ENCODE measurements around the gene TTLL8. TPM values are rescaled to one million over a fixed set of nuclear protein-coding genes. Genes with fewer than 3 reads are reported as not detected.
A peak's percentile ranks its signal among the peaks of the same experiment; 100 is the strongest.

TTLL8 gene
- total RNA-seq, 4 donors from 2014 or later: not detected

DNA sequence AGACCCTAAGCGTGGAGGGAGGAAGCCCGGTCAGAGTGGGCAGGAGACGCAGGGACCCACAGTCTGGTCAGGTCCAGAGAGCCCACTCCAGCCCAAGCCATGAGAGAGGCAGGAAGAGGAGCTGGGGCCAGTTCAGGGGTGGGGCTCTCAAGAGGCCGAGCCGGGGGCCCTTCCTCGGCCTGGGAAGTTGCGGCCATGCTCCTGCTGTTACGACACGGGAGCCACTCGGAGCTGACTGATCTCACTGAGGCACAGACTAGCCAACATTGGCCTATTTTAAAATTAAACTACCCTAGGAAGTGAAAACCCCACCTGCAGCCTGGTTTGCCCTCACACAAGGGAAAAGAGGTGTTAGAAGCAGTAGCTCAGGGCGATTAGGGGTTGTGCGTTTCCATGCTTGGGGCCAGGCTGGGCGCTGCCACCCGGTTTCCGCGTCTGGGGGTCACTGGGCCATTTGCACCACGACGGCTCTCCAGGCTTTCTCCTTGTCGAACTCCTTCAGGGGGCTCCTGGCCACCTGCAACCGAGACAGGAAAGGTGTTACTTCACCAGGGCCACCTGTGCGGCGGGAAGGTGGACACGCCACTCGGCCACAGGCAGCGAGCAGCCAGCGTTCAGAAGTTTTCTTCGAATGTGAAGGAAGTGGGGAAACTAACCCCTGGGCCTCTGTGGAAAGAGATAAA lies 3.2 kb upstream of the TTLL8 start:
- Histone ChIP-seq H3K9me3 (no peaks in the 10 kb centered on the region), H3K4me1 (peaks cover 7 to 18% (median 9%) of the 10 kb centered on the region in 3 donors), H3K27ac (no peak overlapping the region), H3K27me3 (peaks cover 8 to 84% (median 11%) of the 10 kb centered on the region in 4 donors), H3K36me3 (no peaks in the 10 kb centered on the region), H3K4me3 (no peak overlapping the region)
- no peak for DNase-seq
- intact Hi-C loops (cut with DNase I): no loop called here
- 69 to 77% methylated on average over 5 to 27 of the region's 27 CpGs for WGBS, 2 donors
- no peak for TF ChIP-seq POLR2A (IDR thresholded peaks at IDR 0.05)
- TF ChIP-seq, protein P1, sequence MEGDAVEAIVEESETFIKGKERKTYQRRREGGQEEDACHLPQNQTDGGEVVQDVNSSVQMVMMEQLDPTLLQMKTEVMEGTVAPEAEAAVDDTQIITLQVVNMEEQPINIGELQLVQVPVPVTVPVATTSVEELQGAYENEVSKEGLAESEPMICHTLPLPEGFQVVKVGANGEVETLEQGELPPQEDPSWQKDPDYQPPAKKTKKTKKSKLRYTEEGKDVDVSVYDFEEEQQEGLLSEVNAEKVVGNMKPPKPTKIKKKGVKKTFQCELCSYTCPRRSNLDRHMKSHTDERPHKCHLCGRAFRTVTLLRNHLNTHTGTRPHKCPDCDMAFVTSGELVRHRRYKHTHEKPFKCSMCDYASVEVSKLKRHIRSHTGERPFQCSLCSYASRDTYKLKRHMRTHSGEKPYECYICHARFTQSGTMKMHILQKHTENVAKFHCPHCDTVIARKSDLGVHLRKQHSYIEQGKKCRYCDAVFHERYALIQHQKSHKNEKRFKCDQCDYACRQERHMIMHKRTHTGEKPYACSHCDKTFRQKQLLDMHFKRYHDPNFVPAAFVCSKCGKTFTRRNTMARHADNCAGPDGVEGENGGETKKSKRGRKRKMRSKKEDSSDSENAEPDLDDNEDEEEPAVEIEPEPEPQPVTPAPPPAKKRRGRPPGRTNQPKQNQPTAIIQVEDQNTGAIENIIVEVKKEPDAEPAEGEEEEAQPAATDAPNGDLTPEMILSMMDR (IDR thresholded peaks at IDR 0.05): no peak

DNA sequence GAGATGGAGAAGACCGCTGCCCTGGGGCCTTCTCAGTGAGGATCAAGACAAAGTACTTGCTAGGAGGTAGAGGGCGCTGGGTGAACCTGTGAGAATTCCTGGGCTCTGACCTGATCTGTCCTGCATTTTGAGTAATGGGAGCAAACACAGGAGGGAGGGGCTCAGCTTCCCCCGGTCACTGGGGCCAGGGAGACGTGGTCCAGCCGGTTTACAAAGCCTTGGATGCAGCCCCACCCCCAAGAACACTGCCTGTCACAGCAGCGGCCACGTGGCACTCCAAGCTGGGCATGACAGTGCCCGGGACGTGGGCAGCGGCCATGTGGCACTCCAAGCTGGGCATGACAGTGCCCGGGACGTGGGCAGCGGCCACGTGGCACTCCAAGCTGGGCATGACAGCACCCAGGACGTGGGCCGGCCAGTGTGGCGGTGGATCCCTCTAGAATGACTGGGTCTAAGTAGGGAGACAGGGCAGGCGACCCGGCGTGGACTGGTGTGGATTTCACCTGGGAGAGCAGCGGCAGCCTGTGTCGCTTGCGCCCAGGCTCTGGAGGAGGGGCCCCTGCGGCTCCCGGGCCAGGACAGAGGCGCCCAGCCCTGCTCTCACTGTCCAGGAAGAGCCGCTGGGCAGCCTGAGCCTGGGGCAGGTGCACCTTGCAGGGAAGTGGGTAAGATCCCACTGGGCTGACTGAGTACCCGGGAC lies 2.5 kb upstream of the TTLL8 start:
- Histone ChIP-seq H3K4me3 (no peak overlapping the region), H3K27ac (no peak overlapping the region), H3K36me3 (no peaks in the 10 kb centered on the region), H3K4me1 (peaks cover 7 to 18% (median 9%) of the 10 kb centered on the region in 3 donors), H3K27me3 (peaks cover 8 to 91% (median 11%) of the 10 kb centered on the region in 4 donors), H3K9me3 (no peaks in the 10 kb centered on the region)
- WGBS, 2 donors: 18 to 53% methylated on average over 3 to 6 of the region's 28 CpGs
- no peak for TF ChIP-seq POLR2A (IDR thresholded peaks at IDR 0.05)
- TF ChIP-seq, protein P1 (IDR thresholded peaks at IDR 0.05): no peak
- no peak for DNase-seq
- intact Hi-C loops (cut with DNase I): no loop called here

DNA sequence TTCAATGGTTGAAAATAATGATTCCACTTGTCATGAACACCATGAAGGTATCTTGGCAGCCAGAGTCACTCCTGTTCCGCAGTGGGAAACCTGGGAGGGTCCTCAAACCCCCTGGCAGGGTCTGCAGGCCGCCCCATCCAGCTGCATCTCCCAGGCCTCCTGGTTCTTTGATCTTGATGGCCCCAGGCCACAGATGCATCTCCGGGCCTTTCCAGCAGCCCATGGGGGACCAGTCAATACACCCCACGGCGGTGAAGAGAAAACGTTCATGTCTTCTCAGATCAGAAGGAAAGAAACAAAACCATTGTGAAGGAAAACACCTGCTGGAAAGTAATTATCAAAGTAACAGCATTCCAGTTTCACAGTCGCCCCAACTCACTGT lies 1.8 kb upstream of the TTLL8 start:
- no peak for TF ChIP-seq POLR2A (IDR thresholded peaks at IDR 0.05)
- TF ChIP-seq, protein P1 (IDR thresholded peaks at IDR 0.05): no peak
- H3K36me3 ChIP-seq: no peaks in the 10 kb centered on the region

DNA sequence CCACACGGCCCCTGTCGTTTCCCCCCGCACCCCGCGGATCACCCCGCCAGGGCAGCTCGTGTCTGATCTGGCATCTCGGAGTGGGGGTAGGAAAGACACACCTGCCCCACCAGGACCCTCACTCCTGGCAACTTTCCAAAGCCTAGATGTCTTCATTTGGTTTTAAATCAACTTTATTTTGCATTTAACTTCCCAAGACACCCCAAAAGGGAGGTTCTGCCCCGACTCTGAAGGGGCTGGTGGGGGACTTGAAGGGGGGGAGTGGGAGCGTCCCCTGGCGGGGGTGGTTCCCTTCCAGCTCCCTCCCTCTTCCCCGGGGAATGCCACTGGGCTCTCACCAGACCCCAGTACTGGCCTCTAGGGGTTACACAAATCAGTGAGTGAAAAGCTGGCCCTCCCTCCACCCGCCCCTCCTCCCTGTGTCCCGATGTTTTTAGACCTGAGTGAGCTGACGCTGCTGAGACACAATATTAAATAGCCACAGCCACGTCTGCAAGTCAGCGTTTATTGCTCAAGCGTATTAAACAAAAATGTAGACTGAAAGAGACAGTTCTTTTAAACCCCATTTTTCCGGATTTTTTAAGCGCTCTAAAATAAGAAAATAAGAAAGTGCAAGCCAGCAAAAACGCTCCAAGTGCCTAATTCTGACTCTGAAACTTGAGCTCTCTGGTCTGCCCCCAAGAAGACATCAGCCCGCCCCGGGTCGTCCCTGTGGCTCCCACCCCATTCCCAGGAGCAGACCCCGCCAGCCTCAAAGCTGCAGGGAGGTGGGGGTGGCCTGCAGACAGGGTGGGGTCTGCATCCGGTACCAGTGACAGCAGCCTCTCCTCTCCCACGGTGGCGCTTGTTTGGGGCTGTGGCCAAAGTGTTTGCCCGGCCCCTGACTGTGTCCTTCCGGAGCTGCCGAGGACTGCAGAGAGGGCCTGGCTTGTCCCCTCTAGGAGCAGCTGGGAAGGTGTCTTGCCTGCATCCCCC lies 1.1 kb upstream of the TTLL8 start:
- Histone ChIP-seq H3K4me1 (peaks cover 7 to 18% (median 9%) of the 10 kb centered on the region in 3 donors), H3K27me3 (peaks cover 8 to 93% (median 11%) of the 10 kb centered on the region in 4 donors), H3K4me3 (peak overlapping the region in 2 of 4 donors; percentile 24 to 52), H3K9me3 (peaks cover 0 to 3% (median 0%) of the 10 kb centered on the region in 3 donors), H3K27ac (no peak overlapping the region), H3K36me3 (no peaks in the 10 kb centered on the region)
- 9 to 16% methylated on average over 13 to 21 of the region's 31 CpGs for WGBS, 2 donors
- no peak for TF ChIP-seq POLR2A (IDR thresholded peaks at IDR 0.05)
- TF ChIP-seq, protein P1 (IDR thresholded peaks at IDR 0.05): no peak
- DNase-seq: no peak
- intact Hi-C loops (cut with DNase I): no loop called here

More for the DNA sequence above, 1.8 kb upstream of the TTLL8 start:
- peaks cover 7 to 18% (median 9%) of the 10 kb centered on the region in 3 donors for H3K4me1 ChIP-seq
- intact Hi-C loops (cut with DNase I): no loop called here
- DNase-seq: no peak
- WGBS, 2 donors: 72 to 80% methylated on average over 5 to 6 of the region's 7 CpGs
- no peak overlapping the region for H3K4me3 ChIP-seq
- peaks cover 8 to 93% (median 11%) of the 10 kb centered on the region in 4 donors for H3K27me3 ChIP-seq
- no peaks in the 10 kb centered on the region for H3K9me3 ChIP-seq
- H3K27ac ChIP-seq: no peak overlapping the region
